Right lobe of liver (tissue), 6 donors: ENCODE data around the gene GAS2L2. TPM values are rescaled to one million over a fixed set of nuclear protein-coding genes. Genes with fewer than 3 reads are reported as not detected.

Experiments used
- ATAC-seq, 4 donors: fragments of 200-7000 bp; cut with Tn5 transposase; one replicate each; pipeline ENCODE4 v1.9.1; 2020; ENCODE audit warnings: mild to moderate bottlenecking in 4 of 4, moderate library complexity in 4 of 4
- DNase-seq, 3 donors: peaks; one replicate each; pipeline ENCODE4 v3.0.0-alpha.2; 2020
- H3K27ac ChIP-seq, 3 donors: fragments of 200-600 bp; one replicate each; pipeline ENCODE4 v1.8.0; 2022
- H3K27me3 ChIP-seq, 2 donors: fragments of 200-600 bp; one replicate each; pipeline ENCODE4 v1.8.0; 2022
- H3K36me3 ChIP-seq, 4 donors: fragments of 200-600 bp; sonication (generic) in 1 of 4; one replicate each; pipeline versions ENCODE4 v1.5.1 to v1.8.0; 2017 to 2022; ENCODE audit warnings: control low read depth in 1 of 4
- H3K4me1 ChIP-seq, 4 donors: fragments of 200-600 bp; sonication (generic) in 1 of 4; one replicate each; pipeline versions ENCODE4 v1.5.1 to v1.8.0; 2017 to 2022; ENCODE audit warnings: control low read depth in 1 of 4
- H3K4me3 ChIP-seq, 3 donors: fragments of 200-600 bp; one replicate each; pipeline ENCODE4 v1.8.0; 2022
- H3K9me3 ChIP-seq, 4 donors: fragments of 200-600 bp; sonication (generic) in 1 of 4; one replicate each; pipeline versions ENCODE4 v1.5.1 to v1.8.0; 2017 to 2022; ENCODE audit warnings: control low read depth in 1 of 4
- POLR2A ChIP-seq: fragments of 450-650 bp; IDR thresholded peaks from one replicate; pipeline ENCODE4 v1.6.1; 2017; ENCODE audit warnings: antibody characterized with exemption, mild to moderate bottlenecking
- WGBS: methylation state at CpG from one replicate; pipeline ENCODE4 v1.1.6; 2018; ENCODE audit warnings: low coverage, low lambda C conversion rate; ENCODE audit not compliant: insufficient coverage; ENCODE audit errors: missing lambda C conversion rate; 5-methylcytosine and 5-hydroxymethylcytosine counted together
- intact Hi-C, 2 donors: fragments of 100-400 bp; cut with DNase I; formaldehyde crosslinking; loops; one replicate each; pipeline versions ENCODE4 v1.11.2 to v1.14.1; 2022
- total RNA-seq, 6 experiments: library from RNA; depleted of rRNA in 2 of 6; stranded (reverse); fragments of >200 nt in 2 of 6; fragmentation: NEBNext Ultra II Directional in 3 of 6; extraction: Animal tissue kit (Norgen Biotek cat#: 25700) in 3 of 6; gene quantifications; one replicate each; pipeline versions ENCODE4 v1.1.0 to v1.2.4, GENCODE V29; 2016 to 2023
- TF ChIP-seq, protein P1 (sequence below), 4 donors: fragments of 200-600 bp in 3 of 4; fragments of 450-650 bp in 1 of 4; IDR thresholded peaks; one replicate each; pipeline versions ENCODE4 v1.5.1 to v1.8.0; 2016 to 2022; ENCODE audit warnings: antibody characterized with exemption in 4 of 4, mild to moderate bottlenecking in 2 of 4
- donor health status: DM: no; HTN: yes; CAD: no.
- donor health status: DM: no; HTN: no; CAD: no.
- donor health status: DM: no; HTN: no; CAD: no.
- donor health status: DM: no; HTN: yes; CAD: no.
- donor health status: DM: no; HTN: yes; CAD: no.

GAS2L2 gene
- total RNA-seq, 6 experiments from 2014 or later, result not detected

- WGBS, result 55% methylated on average over 2 of the region's 6 CpGs
- DNase-seq (no peak), ATAC-seq (no peak)
- no peaks in the 10 kb centered on the region for H3K27me3 ChIP-seq
- H3K9me3 ChIP-seq, result no peaks in the 10 kb centered on the region
- intact Hi-C loops, result no loop called here
- H3K4me3 ChIP-seq, result no peak overlapping the region
- H3K4me1 ChIP-seq, result peaks cover 0 to 3% (median 0%) of the 10 kb centered on the region in 4 donors
- TF ChIP-seq POLR2A, result no peak
- TF ChIP-seq, protein P1, sequence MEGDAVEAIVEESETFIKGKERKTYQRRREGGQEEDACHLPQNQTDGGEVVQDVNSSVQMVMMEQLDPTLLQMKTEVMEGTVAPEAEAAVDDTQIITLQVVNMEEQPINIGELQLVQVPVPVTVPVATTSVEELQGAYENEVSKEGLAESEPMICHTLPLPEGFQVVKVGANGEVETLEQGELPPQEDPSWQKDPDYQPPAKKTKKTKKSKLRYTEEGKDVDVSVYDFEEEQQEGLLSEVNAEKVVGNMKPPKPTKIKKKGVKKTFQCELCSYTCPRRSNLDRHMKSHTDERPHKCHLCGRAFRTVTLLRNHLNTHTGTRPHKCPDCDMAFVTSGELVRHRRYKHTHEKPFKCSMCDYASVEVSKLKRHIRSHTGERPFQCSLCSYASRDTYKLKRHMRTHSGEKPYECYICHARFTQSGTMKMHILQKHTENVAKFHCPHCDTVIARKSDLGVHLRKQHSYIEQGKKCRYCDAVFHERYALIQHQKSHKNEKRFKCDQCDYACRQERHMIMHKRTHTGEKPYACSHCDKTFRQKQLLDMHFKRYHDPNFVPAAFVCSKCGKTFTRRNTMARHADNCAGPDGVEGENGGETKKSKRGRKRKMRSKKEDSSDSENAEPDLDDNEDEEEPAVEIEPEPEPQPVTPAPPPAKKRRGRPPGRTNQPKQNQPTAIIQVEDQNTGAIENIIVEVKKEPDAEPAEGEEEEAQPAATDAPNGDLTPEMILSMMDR (IDR thresholded peaks at IDR 0.05), result no peak
- no peak overlapping the region for H3K27ac ChIP-seq
- H3K36me3 ChIP-seq, result peaks cover 0 to 20% (median 7%) of the 10 kb centered on the region in 4 donors
Measured at GRCh38 chr17:35726127-35726952, 26.7 kb downstream of the GAS2L2 start.

GRCh38 chr17:35725802-35726126 lies 27.3 kb downstream of the GAS2L2 start:
- peaks cover 0 to 20% (median 7%) of the 10 kb centered on the region in 4 donors for H3K36me3 ChIP-seq
- no peak overlapping the region for H3K4me3 ChIP-seq
- no peak for ATAC-seq
- H3K27ac ChIP-seq, result no peak overlapping the region
- no peaks in the 10 kb centered on the region for H3K27me3 ChIP-seq
- no peaks in the 10 kb centered on the region for H3K4me1 ChIP-seq
- WGBS, result 100% methylated on average over 1 of the region's 2 CpGs
- DNase-seq, result no peak
- no peak for TF ChIP-seq POLR2A
- TF ChIP-seq, protein P1 (IDR thresholded peaks at IDR 0.05), result no peak
- H3K9me3 ChIP-seq, result no peaks in the 10 kb centered on the region
- intact Hi-C loops, result no loop called here

DNA sequence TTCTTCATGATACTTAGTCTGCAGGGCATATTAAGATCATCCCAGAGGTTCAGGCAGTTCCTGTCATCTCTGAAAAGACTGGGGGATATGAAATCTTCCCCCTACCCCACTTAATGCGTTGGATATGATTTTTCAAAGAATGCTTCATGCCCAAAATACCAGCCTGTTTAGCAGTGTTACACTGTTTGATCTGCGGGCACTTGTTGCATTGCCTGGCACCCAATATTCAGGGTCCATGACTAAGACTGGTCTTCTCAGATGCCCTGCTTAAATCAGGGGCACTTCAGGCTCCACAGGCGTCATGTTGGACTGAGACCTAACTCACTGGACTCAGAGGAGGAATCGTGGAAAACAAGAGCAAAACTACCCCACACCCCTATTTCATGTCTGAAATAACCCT lies 28.0 kb downstream of the GAS2L2 start:
- no peak for TF ChIP-seq POLR2A
- TF ChIP-seq, protein P1 (IDR thresholded peaks at IDR 0.05), result no peak
- H3K4me3 ChIP-seq, result no peak overlapping the region
- DNase-seq, result no peak
- H3K4me1 ChIP-seq, result no peaks in the 10 kb centered on the region
- H3K27me3 ChIP-seq, result no peaks in the 10 kb centered on the region
- peaks cover 0 to 20% (median 7%) of the 10 kb centered on the region in 4 donors for H3K36me3 ChIP-seq
- intact Hi-C loops, result no loop called here
- no peak for ATAC-seq
- 97% methylated on average over 3 of the region's 4 CpGs for WGBS
- no peaks in the 10 kb centered on the region for H3K9me3 ChIP-seq
- no peak overlapping the region for H3K27ac ChIP-seq

GRCh38 chr17:35723735-35724134 lies 29.3 kb downstream of the GAS2L2 start:
- Histone ChIP-seq H3K4me1 (peaks cover 0 to 2% (median 0%) of the 10 kb centered on the region in 4 donors), H3K36me3 (peaks cover 0 to 20% (median 7%) of the 10 kb centered on the region in 4 donors)

More at GRCh38 chr17:35723735-35724134, 29.3 kb downstream of the GAS2L2 start:
- DNase-seq, result no peak
- no peaks in the 10 kb centered on the region for H3K27me3 ChIP-seq
- TF ChIP-seq, protein P1 (IDR thresholded peaks at IDR 0.05), result no peak
- no peak for TF ChIP-seq POLR2A
- ATAC-seq, result no peak
- no peaks in the 10 kb centered on the region for H3K9me3 ChIP-seq
- H3K27ac ChIP-seq, result no peak overlapping the region
- WGBS, result 94% methylated on average over 2 of the region's 2 CpGs
- no peak overlapping the region for H3K4me3 ChIP-seq
- intact Hi-C loops, result no loop called here
